Measurements from ENCODE around the gene SLC39A11.

The SLC39A11 gene

DNA sequence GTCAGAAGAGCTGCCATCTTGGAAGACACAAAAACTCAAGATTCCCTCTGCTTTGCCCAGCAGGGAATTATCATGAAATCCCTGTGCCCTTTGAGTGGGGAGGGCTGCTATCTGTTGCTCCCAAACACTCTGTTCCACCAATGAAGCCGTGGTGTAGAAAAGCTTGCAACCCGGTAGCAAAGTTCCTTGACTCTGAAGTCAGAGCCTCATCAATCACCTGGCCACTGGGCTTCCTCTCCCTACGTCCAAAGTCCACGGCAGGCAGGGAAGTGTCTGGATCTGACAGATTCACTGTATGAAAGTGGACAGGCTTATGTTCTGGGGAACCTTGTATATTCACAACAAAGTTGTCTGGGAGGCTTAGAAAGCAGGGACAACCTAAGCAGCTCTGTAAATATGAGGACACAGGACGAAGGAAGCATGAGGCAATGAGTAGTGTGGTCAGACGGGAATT is 343.3 kb downstream of the SLC39A11 start:
- DNase-seq (ENCODE audit: low read depth): no peak

DNA sequence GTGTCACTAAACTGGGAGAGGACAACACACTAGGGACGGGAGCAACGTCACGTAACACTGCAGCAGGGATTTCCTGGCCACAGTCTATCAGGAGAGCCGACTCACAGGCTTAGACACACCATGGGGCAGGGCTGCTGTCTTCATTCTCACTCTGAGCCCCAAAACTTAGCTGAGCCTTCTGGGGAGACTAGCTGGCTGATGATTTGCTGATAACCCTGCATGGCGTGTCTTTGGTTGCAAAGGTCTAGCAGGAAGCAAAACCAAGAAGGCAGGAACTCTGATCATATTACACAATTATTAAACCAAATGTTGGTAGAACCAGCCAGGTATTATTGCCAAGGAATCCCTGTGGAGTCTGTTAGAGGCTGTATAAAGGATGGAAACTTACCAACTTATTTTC is 345.0 kb downstream of the SLC39A11 start:
- no peak for DNase-seq (ENCODE audit: low read depth)

DNA sequence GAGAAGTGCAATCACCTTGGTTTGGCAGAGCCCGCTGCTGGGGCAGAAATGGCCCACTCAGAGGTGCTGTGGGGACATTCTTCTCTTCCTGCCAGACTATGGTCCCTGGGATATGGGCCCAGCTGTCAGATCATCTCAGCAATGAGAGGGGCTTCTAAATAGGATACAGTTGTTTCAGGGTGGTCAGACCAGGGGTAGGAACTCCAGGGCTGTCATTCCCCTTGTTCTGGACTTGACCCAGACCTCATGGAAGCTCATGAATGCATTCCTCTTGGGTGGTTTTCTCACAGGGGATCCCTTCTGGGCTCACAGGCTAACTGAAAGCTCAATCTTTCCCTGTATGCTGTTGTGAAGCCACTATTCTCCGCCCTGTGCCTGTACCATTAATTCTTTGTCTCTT is 347.2 kb downstream of the SLC39A11 start:
- no peak for DNase-seq (ENCODE audit: low read depth)

DNA sequence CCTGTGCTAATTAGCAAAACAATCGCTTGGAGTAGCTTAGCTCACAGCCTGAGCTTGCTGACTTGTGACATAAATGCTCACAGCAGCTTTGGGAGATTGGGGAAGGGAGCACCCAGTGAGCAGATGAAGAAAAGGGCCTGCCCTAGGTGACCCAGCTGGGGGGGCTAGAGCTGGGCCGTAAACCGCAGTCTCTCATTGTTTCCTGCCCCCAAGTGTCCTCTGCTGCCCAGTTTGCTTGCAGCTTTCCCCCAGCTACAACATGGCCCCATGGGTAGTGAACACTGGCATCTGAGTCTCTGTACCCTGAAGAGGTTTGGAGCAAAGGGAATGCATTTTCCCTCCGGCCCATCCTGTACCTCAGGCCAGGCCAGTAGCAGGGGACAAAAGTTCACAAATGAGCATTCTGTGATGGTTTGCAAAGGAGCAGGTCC is 349.4 kb downstream of the SLC39A11 start:
- DNase-seq (ENCODE audit: low read depth): no peak

DNA sequence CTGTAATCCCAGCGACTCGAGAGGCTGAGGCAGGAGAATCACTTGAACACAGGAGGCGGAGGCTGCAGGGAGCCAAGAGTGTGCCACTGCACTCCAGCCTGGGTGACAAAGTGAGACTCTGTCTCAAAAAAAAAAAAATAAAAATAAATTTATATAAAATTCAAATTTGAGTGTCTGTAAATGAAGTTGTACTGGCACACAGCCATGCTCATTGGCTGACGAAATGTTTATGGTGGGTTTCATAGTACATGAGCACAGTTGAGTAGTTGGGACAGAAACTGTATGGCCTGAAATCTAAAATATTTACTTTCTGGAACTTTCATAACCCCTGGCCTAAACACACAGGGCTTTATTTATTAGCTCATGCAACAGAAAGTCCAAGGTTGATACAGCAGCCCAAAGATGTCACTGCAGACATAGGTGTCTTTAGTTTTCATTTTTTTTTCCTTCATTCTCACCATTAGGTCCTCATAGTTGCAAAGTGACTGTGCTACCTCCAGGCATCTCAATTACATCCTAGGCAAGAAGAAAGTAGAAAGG is 355.3 kb downstream of the SLC39A11 start:
- no peak for DNase-seq (ENCODE audit: low read depth)

DNA sequence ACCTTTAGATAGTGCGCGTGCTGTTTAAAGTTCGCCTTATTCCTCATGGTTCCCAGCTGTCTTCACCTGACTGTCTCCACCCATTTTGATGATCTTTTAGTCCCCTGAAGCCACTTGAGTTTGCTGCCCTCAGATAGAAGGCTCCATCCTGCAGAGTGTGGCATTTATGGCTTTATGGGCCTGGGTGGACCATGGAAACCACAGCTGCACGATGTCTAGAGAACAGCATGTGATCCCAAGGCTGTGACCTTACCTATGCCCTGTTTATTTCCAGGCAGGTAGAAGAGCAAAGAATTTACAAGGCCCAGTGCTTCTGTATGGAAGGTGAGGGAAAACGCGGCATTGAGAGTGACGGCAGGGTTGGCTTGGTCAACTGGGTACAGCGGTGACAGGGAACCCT is 356.9 kb downstream of the SLC39A11 start:
- no peak for DNase-seq (ENCODE audit: low read depth)

DNA sequence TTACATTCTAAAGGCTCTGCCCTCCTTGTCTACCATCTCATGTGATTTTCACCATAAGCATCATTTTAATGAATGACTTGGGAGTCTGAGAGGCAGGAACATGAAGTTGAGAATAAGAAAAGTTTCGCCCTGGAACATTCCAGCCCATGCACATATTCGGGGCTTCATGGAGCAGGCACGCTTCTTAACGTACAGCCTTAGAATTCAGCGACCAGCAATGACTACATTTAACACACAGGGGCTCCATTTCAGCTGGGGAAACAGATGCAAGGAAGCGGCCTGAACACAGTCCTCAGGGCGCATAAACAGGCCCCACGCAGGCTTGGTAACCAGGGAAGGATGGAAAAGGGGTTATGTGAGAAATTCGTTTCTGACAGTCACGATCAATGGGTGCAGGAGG is 357.4 kb downstream of the SLC39A11 start:
- no peak for DNase-seq (ENCODE audit: low read depth)

DNA sequence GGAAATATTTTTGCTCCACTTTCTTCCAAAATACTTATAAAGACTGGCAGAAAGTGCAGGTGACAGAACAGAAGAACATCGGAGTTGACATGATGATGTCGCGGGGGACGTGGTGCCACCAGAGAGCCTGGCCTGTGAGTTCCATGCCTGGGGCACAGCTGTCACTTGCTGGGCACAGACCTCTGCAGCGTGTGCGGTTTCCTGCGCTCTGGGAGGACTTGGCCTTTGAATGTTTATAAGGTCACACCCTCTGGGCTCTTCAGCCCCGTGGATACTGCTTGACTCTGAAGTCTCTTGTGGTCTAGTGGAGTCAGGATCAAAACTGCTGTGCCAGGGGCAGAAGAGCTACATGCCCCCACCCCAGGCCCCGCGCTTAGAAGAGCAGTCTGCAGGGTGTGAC is 357.9 kb downstream of the SLC39A11 start:
- no peak for DNase-seq (ENCODE audit: low read depth)

DNA sequence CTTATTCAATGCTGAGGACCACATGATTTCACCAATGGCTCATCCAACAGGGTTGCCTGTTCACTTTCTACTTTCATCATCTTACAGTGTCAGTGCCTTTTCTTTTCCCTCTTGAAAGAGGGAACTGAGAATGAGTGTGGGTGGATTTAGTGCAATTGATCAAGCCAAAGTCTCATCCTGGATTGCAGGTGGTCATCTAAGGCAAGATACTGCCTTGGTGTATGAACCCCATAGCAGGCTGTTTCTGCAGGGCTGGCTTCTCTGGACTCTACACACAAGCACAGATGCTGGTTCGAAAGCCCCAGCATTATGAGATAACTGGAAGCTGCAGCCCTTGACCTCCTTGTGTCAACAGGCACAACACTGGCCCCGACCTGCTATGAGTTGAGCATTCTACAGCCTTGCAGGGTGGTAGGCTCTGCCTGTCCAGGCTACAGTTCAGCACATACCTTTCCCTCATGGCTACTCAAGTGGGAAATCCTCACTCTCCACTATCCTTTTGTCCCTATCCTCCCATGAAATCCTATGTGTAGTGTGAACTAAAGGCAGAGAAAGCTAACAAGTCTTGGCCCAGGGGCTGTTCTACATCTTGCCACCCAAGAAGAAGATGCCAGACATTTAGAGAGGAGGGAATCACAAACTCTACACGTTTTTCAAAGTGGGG is 358.7 kb downstream of the SLC39A11 start:
- no peak for DNase-seq (ENCODE audit: low read depth)

DNA sequence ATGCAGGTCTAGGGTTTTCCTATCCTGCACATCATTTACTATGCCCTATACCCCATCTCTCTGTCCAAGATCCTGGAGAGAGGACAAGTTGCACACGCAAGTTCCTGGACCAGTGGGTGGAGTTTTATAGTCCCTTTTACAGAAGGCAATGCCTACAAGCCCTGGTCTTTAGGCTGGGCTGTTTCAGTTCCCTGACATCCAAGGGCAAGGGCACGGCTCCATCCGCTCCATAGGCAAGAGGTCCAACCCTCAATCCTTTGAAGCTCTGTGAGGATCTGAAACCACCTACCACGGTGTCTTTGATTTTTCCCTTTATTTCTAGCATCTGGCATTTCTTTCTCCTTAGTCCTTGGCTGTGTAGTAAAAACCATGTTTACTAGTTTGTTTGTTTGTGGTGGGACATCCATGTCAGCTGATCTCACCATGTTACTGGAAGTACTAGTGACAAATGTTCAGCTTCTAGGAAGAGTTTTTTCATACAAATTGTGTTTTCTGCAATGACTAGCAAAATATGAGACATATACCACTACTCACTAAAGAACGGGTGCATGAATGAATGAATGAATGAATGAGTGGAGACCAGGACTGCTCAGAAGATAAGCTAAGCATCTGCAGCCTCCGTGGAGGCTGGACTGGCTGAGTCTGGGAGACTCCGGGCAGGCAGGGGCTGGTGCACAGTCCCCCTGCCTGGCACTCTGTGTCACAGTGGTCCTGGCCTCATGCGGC is 359.4 kb downstream of the SLC39A11 start:
- DNase-seq (ENCODE audit: low read depth): no peak

DNA sequence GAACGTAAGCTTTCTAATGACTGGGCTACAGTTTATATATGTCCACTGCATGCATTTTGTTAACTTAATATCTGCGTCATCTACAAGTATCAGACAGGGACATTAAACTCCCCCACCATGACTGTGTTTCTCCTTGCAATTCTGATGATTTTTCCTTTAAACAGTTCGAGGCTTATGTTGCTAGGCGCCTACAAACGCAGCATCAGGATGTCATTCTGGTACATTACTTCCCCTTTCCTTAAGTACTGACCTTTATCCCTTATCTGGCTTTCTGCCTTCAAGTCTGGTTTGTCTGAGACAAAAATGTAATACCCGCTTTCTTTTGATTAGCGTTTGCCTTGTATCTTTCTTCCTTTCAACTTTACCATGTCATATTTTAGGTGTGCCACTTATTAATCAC is 362.4 kb downstream of the SLC39A11 start:
- DNase-seq (ENCODE audit: low read depth): no peak

DNA sequence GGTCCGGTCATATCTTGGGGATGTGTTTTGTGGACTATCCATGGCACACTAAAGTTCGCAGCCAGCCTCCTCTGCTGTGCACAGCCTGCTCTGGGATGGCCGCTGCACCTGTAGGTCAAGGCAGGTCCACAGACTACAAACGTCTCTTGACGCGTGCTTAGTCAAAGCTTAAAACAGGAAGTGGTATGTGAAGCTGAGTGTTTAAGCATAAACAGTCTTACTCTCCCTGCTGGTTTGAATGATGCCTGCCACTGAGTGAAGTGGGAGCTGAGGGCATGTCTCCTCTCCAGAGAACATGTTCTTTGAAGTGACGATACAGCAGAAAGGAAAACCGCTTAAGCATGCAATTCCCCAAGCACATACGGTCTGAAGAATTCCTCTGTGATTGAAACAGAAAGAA is 365.6 kb downstream of the SLC39A11 start:
- DNase-seq (ENCODE audit: low read depth): no peak

DNA sequence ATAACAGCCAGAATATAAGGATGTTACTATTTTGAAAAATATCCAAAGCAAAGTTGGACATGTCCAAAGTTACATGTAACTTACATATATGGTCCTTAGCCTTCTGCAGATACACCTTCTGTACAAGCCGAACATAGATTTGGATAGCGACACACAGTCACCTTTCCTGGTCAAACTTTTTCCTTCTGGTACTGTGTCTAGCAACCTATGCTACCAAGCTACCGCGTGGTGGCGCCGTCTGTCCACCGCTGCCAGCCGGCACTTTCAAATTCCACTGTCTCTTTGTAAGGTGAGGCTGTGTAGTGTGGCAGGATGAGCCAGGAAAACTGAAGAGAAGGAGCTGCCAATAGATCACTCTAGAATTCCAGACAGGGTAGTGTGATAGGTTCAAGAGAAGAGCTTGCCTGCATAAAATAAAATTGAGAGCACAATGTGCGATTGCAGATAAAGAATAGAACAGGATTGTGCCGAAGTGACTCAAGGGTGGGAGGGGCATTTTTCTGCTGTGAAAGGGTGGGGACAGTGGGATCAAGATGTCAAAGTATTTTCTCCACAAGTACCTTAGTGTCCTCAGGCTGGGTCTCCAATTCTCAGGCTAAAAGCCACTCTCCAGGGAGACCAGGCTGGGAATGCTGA is 366.9 kb downstream of the SLC39A11 start:
- DNase-seq (ENCODE audit: low read depth): peak; percentile 12

DNA sequence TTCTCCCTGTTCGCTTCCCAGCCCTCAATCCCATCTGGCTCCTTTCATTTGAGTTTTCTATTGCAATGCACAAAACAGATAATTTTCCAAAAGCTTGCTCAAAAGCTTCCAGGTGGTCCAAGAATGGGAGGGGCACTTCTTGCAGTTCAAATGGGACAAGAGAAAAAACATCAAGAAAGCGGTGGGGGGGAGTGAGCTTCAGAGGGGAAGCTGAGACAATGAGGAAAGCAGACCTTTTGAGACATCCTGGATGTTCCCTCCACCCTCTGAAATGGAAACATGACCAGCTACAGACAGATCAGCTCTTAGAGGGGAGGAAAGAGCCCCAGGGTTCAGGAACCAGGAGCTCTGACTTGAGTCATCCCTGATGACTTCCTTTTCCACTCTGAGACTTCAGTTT is 368.2 kb downstream of the SLC39A11 start:
- DNase-seq (ENCODE audit: low read depth): no peak

DNA sequence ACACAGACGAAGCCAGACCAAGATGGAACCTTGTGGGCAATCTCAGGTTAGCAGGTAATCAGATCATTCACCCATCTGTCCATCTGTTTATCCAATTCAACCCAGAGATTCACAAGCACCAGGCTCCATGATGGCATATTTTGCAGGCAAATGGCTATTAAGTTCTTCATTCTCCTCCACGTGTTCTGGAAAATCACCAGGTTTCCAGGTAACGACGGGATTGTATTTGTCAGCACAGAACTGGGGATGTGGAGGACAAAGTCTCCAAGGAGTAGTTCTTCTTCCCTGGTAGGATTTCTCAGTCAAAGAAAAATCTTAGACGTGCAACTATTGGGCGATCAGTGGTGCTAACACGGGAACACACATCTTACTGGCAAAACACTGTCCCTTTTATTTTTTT is 368.8 kb downstream of the SLC39A11 start:
- DNase-seq (ENCODE audit: low read depth): no peak

DNA sequence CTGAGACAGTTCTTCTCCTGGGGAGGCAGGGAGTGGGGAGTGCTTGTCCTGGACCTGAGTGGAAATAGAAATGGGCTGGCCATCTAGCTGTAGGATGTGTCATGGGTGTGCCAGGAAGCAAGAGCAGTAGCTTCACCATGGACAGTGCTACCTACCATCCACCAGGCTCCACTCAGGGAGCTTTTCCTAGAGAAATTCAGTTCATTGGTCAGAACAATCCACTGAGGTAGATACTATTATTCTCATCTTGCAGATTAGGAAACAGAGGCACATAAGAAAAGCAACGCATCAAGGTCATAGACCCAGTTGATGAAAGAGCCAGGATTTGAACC is 372.0 kb downstream of the SLC39A11 start:
- DNase-seq (ENCODE audit: low read depth): no peak

DNA sequence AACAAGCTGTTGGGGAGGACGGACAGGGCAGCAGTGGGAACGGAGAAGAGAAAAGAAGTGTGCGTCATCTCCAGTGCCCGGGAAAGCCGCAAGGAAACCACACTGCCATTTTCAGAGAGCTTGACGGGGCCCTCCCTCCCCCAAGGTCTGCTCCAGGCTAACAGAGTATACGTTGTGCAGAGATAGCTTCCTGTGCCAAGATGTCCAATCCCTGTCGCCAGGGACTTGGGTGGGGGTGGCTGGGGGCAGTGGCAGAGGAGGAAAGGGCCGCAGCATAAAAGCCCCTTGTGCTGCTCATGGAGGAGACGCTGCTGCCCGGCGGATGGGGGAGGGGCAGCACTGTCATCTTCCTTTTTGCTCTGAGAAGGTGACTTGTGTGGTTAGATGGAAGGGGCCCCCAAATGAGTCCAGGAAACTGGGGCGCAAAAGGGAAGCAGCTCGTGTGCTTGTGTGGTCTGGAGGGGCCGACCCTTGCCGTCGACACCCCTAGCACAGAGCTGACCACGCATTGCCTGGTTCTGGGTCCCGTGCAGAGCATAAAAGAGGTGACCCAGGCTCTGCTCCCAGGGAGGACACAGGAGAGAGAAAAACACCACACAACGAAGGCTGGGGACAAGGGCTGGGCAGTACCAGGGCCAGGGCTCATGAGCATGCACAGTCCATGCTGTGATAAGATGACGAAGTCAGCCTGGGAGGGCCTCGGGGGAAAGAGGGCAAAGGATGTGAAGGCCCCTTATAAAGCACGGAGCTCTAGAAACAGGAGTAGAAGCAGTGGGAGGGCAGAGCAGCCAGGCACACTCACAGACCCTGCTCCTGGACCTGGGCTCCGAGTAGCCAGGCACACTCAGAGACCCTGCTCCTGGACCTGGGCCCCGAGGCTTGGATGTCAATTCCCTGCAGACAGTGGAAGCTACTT is 372.7 kb downstream of the SLC39A11 start:
- peak; percentile 4 for DNase-seq (ENCODE audit: low read depth)

DNA sequence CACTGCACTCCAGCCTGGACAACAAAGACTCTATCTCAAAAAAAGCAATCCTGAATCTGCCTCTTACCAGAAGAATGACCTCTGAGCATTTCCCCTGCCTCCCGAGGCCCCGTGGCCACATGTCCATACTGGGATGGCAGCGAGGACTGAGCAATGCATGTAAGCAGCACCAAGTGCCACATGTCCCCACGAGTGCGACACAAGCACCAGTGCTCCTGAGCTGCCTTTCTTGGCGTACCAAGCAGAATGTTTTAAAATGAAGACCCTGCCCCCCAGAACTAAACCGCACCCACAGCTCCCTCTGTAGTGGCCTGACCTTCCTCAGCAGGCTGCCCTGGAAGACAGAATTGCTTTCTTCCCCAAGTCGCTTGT is 373.3 kb downstream of the SLC39A11 start:
- no peak for DNase-seq (ENCODE audit: low read depth)

DNA sequence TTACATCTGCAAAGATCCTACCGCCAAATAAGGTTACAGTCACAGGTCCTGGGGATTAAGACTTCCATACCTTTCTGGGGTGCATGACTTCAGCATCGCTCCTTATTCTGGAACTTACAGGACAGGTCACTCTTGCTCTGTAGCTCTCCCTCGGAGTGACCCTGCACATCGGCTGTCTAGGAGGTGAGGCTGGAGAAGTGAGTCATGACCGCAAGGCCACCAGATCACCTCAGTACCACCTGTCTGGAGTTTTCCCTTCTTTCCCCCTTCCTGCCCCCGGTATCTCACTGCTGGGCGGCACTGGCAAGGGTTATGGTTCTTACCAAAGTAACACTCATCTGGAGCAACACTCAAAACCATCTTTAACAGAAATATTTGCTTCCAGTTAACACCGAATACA is 374.8 kb downstream of the SLC39A11 start:
- DNase-seq (ENCODE audit: low read depth): no peak

DNA sequence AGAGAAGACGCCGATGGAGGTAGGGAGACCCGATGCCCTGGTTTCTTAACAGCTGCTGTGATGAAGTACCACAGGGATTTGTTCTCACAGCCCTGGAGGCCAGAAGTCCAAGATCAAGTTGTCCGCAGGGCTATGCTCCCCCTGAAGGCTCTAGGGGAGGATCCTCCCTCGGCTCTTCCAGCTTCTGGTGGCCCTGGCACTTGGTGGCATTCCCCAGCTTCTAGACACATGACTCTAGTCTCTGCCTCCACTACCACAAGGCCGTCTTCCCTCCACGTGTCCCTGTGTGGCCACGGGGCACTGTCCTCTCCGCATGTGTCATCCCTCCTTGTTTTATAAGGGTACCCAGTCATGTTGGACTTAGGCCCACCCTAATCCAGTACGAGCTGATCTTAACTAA is 375.2 kb downstream of the SLC39A11 start:
- no peak for DNase-seq (ENCODE audit: low read depth)

DNA sequence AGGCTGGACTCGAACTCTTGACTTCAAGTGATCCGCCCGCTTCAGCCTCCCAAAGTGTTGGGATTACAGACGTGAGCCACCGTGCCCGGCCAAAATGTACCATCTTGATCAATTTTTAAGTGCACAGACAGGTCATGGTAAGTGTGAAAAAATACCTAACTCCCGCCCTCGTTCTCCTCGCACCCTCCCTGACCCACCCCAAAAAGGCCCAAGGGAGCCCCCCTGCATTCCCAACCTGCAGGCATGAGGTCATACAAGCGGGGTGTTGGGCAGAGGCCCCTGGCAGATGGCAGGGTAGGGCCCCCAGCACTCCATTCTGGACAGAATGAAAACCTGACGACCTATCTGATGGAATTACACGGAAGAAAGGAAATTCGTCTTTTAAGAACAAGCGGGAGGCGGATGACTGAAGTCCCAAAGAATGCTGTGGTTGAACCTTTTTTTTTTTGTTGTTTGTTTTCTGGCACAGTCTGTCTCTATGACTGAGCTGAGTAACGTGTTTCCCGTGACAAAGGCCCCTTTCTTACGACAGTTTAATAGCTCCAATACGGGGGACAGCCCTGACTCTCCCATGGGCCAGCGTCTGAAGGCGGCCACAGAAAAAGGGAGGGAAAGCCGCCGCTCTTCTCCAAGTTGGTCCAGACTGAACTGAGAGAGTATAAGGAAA is 376.4 kb downstream of the SLC39A11 start:
- DNase-seq (ENCODE audit: low read depth): no peak

Data from T follicular helper cell (primary cell).